NT2/D1 (cell line): ENCODE results near the gene FUBP3.

ENCODE experiments used
- YY1 ChIP-seq: IDR thresholded peaks from 2 replicates; pipeline ENCODE4 v1.6.1; 2011; ENCODE audit not compliant: insufficient read length, insufficient read depth
- ZNF274 ChIP-seq: IDR thresholded peaks from 2 replicates; pipeline ENCODE4 v1.6.1; 2011; ENCODE audit warnings: mild to moderate bottlenecking, low read depth, low read length

- TF ChIP-seq ZNF274: no peak
- no peak for TF ChIP-seq YY1
Observed at GRCh38 chr9:130665029-130665430, 85.7 kb downstream of the FUBP3 start.
